Prostate gland (tissue), 2 donors: Measurements from ENCODE around the gene COMMD8.

Experiments
- POLR2A ChIP-seq: fragments of 450-650 bp; IDR thresholded peaks from one replicate; pipeline ENCODE4 v1.6.1; 2016; ENCODE audit warnings: antibody characterized with exemption, mild to moderate bottlenecking
- POLR2AphosphoS5 ChIP-seq: sonication (generic); formaldehyde crosslinking; IDR thresholded peaks from one replicate; pipeline ENCODE4 v1.6.1; 2017; ENCODE audit warnings: antibody characterized with exemption
- TF ChIP-seq, protein P1 (sequence below), 4 experiments: fragments of 200-600 bp in 2 of 4; fragments of 450-650 bp in 2 of 4; sonication (generic) in 2 of 4; IDR thresholded peaks; 1 replicate in 3 of 4; 2 replicates in 1 of 4; pipeline ENCODE4 v1.5.1; 2016 to 2019; ENCODE audit warnings: antibody characterized with exemption in 4 of 4, mild to moderate bottlenecking in 2 of 4, moderate library complexity in 2 of 4

DNA sequence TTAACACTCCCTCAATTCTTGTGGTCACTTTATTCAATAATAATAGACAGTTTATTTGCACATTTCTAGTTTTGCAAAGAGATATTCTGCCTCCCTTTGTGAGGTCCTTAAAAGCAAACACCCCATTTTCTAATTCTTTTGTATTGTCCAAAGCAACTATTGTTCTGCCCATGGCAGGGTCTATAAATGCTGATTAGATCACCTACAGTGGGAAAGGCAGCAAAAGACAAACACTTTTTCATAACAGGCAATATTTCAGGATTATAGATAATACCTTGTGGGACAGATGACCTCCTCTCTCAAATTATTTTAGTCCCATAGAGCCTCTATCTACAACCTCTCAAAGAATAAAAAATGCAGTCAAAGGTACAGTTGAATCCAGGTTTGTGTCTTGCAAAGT is 28.6 kb downstream of the COMMD8 start:
- TF ChIP-seq, protein P1, sequence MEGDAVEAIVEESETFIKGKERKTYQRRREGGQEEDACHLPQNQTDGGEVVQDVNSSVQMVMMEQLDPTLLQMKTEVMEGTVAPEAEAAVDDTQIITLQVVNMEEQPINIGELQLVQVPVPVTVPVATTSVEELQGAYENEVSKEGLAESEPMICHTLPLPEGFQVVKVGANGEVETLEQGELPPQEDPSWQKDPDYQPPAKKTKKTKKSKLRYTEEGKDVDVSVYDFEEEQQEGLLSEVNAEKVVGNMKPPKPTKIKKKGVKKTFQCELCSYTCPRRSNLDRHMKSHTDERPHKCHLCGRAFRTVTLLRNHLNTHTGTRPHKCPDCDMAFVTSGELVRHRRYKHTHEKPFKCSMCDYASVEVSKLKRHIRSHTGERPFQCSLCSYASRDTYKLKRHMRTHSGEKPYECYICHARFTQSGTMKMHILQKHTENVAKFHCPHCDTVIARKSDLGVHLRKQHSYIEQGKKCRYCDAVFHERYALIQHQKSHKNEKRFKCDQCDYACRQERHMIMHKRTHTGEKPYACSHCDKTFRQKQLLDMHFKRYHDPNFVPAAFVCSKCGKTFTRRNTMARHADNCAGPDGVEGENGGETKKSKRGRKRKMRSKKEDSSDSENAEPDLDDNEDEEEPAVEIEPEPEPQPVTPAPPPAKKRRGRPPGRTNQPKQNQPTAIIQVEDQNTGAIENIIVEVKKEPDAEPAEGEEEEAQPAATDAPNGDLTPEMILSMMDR (IDR thresholded peaks at IDR 0.05): no peak
- no peak for TF ChIP-seq POLR2AphosphoS5
- TF ChIP-seq POLR2A: no peak
